ENCODE measurements around the gene BRAF.
"Not testable (repeated sequence)": the region's sequence is repeated elsewhere in the genome, so short reads cannot be mapped to it uniquely, and the experiment has no call there.

BRAF gene

GRCh38 chr7:140829720-140830119 is 95.0 kb downstream of the BRAF start:
- no peak for TF ChIP-seq GATA1 (IDR thresholded peaks at IDR 0.05; ENCODE audit: low read depth, low read length)
- TF ChIP-seq POLR2A (IDR thresholded peaks at IDR 0.05; ENCODE audit: low read length): no peak
- no peak for DNase-seq

GRCh38 chr7:140828741-140829140 is 96.0 kb downstream of the BRAF start:
- DNase-seq: no peak
- TF ChIP-seq POLR2A (IDR thresholded peaks at IDR 0.05; ENCODE audit: low read length) (no peak), GATA1 (IDR thresholded peaks at IDR 0.05; ENCODE audit: low read depth, low read length) (no peak)

- not testable (repeated sequence) for DNase-seq
These were observed 107.3 kb downstream of the BRAF start for GRCh38 chr7:140817383-140817782.

GRCh38 chr7:140810830-140811556 is 113.7 kb downstream of the BRAF start:
- TF ChIP-seq GATA1 (IDR thresholded peaks at IDR 0.05; ENCODE audit: low read depth, low read length): no peak
- TF ChIP-seq POLR2A (IDR thresholded peaks at IDR 0.05; ENCODE audit: low read length): no peak
- peak; percentile 74 to 86 for DNase-seq

GRCh38 chr7:140810385-140810784 is 114.3 kb downstream of the BRAF start:
- TF ChIP-seq POLR2A (IDR thresholded peaks at IDR 0.05; ENCODE audit: low read length) (no peak), GATA1 (IDR thresholded peaks at IDR 0.05; ENCODE audit: low read depth, low read length) (no peak)
- no peak for DNase-seq

- no peak for DNase-seq
- no peak for TF ChIP-seq POLR2A (IDR thresholded peaks at IDR 0.05; ENCODE audit: low read length)
- TF ChIP-seq GATA1 (IDR thresholded peaks at IDR 0.05; ENCODE audit: low read depth, low read length): no peak
These were observed 145.8 kb downstream of the BRAF start for GRCh38 chr7:140778975-140779374.

GRCh38 chr7:140778568-140778967 is 146.2 kb downstream of the BRAF start:
- DNase-seq: no peak
- TF ChIP-seq POLR2A (IDR thresholded peaks at IDR 0.05; ENCODE audit: low read length) (no peak), GATA1 (IDR thresholded peaks at IDR 0.05; ENCODE audit: low read depth, low read length) (no peak)

- DNase-seq: no peak
- TF ChIP-seq POLR2A (IDR thresholded peaks at IDR 0.05; ENCODE audit: low read length): no peak
- TF ChIP-seq GATA1 (IDR thresholded peaks at IDR 0.05; ENCODE audit: low read depth, low read length): no peak
These were observed 150.4 kb downstream of the BRAF start for GRCh38 chr7:140774371-140774770.

- no peak for DNase-seq
- TF ChIP-seq GATA1 (IDR thresholded peaks at IDR 0.05; ENCODE audit: low read depth, low read length): no peak
- no peak for TF ChIP-seq POLR2A (IDR thresholded peaks at IDR 0.05; ENCODE audit: low read length)
These were observed 151.6 kb downstream of the BRAF start for GRCh38 chr7:140773104-140773503.

GRCh38 chr7:140771826-140772225 is 152.9 kb downstream of the BRAF start:
- TF ChIP-seq GATA1 (IDR thresholded peaks at IDR 0.05; ENCODE audit: low read depth, low read length) (no peak), POLR2A (IDR thresholded peaks at IDR 0.05; ENCODE audit: low read length) (no peak)
- DNase-seq: no peak

GRCh38 chr7:140769852-140770251 is 154.9 kb downstream of the BRAF start:
- DNase-seq: no peak
- TF ChIP-seq POLR2A (IDR thresholded peaks at IDR 0.05; ENCODE audit: low read length) (no peak), GATA1 (IDR thresholded peaks at IDR 0.05; ENCODE audit: low read depth, low read length) (no peak)

GRCh38 chr7:140767418-140767817 is 157.3 kb downstream of the BRAF start:
- TF ChIP-seq GATA1 (IDR thresholded peaks at IDR 0.05; ENCODE audit: low read depth, low read length): no peak
- no peak for TF ChIP-seq POLR2A (IDR thresholded peaks at IDR 0.05; ENCODE audit: low read length)
- DNase-seq: no peak

GRCh38 chr7:140765441-140765840 is 159.3 kb downstream of the BRAF start:
- not testable (repeated sequence) for DNase-seq

- DNase-seq: not testable (repeated sequence)
These were observed 161.6 kb downstream of the BRAF start for GRCh38 chr7:140763166-140763565.

- DNase-seq: not testable (repeated sequence)
These were observed 163.4 kb downstream of the BRAF start for GRCh38 chr7:140761375-140761774.

GRCh38 chr7:140754506-140754905 is 170.2 kb downstream of the BRAF start:
- no peak for TF ChIP-seq POLR2A (IDR thresholded peaks at IDR 0.05; ENCODE audit: low read length)
- TF ChIP-seq GATA1 (IDR thresholded peaks at IDR 0.05; ENCODE audit: low read depth, low read length): no peak
- no peak for DNase-seq

Measured in erythroblast (primary cell).